ENCODE results near the gene ANKDD1B. TPM values are rescaled to one million over a fixed set of nuclear protein-coding genes. Genes with fewer than 3 reads are reported as not detected.
"Not testable (repeated sequence)": the region's sequence is repeated elsewhere in the genome, so short reads cannot be mapped to it uniquely, and the experiment has no call there.

Gene ANKDD1B
- total RNA-seq (ENCODE audit: low replicate concordance), result 0.45 and 3.8 TPM in 2 replicates

- H3K4me3 ChIP-seq (ENCODE audit: low read depth, low read length), result peak within 1 kb of the TSS; percentile 48
- TF ChIP-seq CTCF (IDR thresholded peaks at IDR 0.05; ENCODE audit: insufficient read depth, low read length), result no peak
- peak; percentile 77 for DNase-seq (ENCODE audit: low read depth)
Observed at GRCh38 chr5:75611311-75612225, at the start of gene ANKDD1B. TSS of gene ANKDD1B (plus strand) at chr5:75611453. CDS start at chr5:75611635, 182 bp downstream.

GRCh38 chr5:75565991-75566709 is 45.1 kb upstream of the ANKDD1B start:
- H3K4me3 ChIP-seq (ENCODE audit: low read depth, low read length), result peak overlapping the region; percentile 31
- DNase-seq (ENCODE audit: low read depth), result peak; percentile 91

- peak; percentile 97 for DNase-seq (ENCODE audit: low read depth)
- peak overlapping the region; percentile 31 for H3K4me3 ChIP-seq (ENCODE audit: low read depth, low read length)
- no peak for TF ChIP-seq CTCF (IDR thresholded peaks at IDR 0.05; ENCODE audit: insufficient read depth, low read length)
Observed at GRCh38 chr5:75566710-75567309, 44.4 kb upstream of the ANKDD1B start.

GRCh38 chr5:75567710-75568109 is 43.5 kb upstream of the ANKDD1B start:
- peak; percentile 41 for DNase-seq (ENCODE audit: low read depth)
- TF ChIP-seq CTCF (IDR thresholded peaks at IDR 0.05; ENCODE audit: insufficient read depth, low read length), result no peak
- peak overlapping the region; percentile 3 for H3K4me3 ChIP-seq (ENCODE audit: low read depth, low read length)

- H3K4me3 ChIP-seq (ENCODE audit: low read depth, low read length), result no peak overlapping the region
- no peak for TF ChIP-seq CTCF (IDR thresholded peaks at IDR 0.05; ENCODE audit: insufficient read depth, low read length)
- DNase-seq (ENCODE audit: low read depth), result no peak
Observed at GRCh38 chr5:75568202-75568601, 43.1 kb upstream of the ANKDD1B start.

GRCh38 chr5:75571547-75571946 is 39.7 kb upstream of the ANKDD1B start:
- peak; percentile 10 for DNase-seq (ENCODE audit: low read depth)
- no peak for TF ChIP-seq CTCF (IDR thresholded peaks at IDR 0.05; ENCODE audit: insufficient read depth, low read length)
- H3K4me3 ChIP-seq (ENCODE audit: low read depth, low read length), result no peak overlapping the region

GRCh38 chr5:75574791-75575190 is 36.5 kb upstream of the ANKDD1B start:
- no peak for TF ChIP-seq CTCF (IDR thresholded peaks at IDR 0.05; ENCODE audit: insufficient read depth, low read length)
- H3K4me3 ChIP-seq (ENCODE audit: low read depth, low read length), result no peak overlapping the region
- DNase-seq (ENCODE audit: low read depth), result peak; percentile 63

- not testable (repeated sequence) for H3K4me3 ChIP-seq (ENCODE audit: low read depth, low read length); DNase-seq (ENCODE audit: low read depth)
Observed at GRCh38 chr5:75578280-75578679, 33.0 kb upstream of the ANKDD1B start.

Measured in fibroblast of the aortic adventitia (primary cell).